Non-pigmented ciliary epithelial cell (primary cell): ENCODE data around the gene MRPL38.
A peak's percentile ranks its signal among the peaks of the same experiment; 100 is the strongest.
"Not testable (repeated sequence)": the region's sequence is repeated elsewhere in the genome, so short reads cannot be mapped to it uniquely, and the experiment has no call there.

ENCODE experiments used
- DNase-seq: peaks from one replicate; pipeline ENCODE4 v3.0.0-alpha.2; 2010; ENCODE audit warnings: low read depth

Gene MRPL38

GRCh38 chr17:75876190-75876937, 28.3 kb downstream of the MRPL38 start:
- DNase-seq, result no peak

- no peak for DNase-seq
Observed at GRCh38 chr17:75875940-75876189, 28.8 kb downstream of the MRPL38 start.

DNA sequence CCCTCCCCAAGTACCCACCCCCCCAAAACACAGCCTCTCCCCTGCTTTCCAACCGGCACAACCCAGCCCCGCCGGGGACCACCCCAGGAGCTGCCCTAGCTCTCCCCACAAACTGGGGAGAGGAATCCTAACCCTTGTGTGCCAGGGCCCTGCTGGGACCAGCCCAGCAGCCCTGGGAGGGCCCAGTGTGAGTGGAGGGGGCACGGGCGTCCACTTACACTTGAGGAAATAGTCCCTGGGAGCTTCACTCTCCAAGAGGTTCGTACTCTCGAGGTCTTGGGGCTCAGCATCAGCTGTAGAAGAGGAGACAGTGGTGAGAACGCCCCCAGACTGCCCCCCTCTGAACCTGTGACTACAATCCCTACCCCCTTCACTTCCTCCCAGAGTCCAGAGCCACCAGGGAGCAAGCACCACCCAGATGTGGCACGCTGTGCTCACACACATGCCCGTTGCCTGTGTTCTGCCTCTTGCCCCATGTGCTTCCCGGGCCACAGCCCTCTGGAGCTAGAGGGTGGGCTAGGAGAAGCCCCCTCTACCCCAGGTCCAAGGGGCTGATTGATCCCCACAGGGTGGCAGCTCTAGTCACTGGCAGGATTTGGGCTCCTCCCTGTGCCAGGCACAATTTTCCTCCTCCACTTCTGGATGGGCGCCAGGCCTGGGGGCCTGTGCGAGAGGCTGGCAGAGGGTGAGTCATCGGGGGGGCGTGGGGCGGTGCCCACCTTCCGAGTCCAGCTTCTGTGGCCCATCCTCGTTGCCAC, 29.3 kb downstream of the MRPL38 start:
- DNase-seq, result no peak

DNA sequence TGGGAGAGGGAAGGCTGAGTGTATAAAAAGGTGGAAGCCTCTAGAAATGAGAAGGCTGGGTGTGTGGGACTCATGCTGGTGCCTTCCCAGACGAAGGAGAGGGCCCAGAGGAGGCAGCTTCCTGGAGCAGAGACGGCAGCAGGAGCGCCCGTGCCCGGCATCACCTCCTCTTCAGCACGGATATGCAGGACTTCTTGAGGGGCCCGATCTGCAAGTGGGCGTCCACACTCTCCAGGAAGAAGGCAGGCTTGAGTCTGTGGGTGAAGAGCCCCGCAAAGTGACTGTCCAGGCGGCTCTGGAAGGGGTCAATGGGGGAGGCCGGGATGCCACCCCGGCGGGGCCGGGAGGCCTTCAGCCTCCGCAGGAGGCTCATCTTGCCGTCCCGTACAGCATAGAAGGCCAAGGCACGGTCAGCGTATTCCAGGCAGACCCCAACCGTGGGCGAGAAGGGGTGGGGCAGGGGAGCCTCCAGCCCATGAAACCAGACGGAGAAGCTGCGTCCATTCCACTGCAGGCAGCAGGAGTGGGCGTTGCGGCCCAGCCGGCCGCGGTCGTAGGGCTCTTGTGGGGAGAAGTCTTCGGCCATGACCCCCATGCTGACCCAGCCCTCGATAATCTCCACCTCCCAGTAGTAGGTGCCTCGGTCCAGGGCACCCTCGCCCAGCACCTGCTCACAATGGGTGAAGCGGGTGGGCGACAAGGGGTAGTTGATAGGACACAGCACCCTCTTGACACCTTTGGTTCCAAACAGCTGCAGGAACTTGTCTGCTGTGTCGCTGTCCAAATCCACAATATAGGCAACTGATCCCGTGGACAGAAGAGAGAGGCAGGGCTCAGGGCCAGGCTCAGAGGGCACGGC, 30.1 kb downstream of the MRPL38 start:
- no peak for DNase-seq

DNA sequence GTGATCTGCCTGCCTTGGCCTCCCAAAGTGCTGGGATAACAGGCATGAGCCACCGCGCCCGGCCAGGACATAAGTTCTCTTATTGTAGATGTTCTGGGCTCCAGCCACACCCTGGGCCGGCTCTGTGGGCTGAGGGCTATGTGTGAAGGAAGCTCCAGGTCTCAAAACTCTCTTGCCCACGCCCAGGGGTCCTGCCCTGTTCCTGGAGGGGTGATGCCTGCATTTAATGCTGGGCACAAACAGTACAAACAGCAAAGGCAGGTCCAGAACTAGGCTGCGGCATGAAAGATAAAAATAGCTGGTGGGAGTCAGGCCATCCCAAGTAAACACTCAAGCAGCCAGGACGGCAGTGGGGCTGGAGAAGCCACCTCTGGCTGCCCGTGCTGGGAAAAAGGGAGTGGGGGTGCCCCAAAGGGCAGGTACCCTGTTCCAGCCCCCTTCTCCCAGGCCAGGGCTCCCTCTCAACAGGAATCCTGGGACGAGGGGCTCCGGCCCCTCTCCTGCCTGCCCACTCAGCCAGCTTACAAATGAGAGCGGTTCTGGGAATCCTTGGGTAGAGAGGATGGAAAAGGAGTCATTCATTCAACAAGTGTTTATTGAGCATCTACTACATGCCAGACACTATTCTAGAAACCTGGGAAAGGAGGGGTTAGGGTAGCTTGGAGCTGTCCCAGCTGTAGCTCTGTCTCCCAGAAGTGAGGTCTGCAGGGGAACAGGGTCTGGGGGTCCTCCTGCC, 30.9 kb downstream of the MRPL38 start:
- no peak for DNase-seq

- DNase-seq, result no peak
Observed at GRCh38 chr17:75872434-75873351, 32.0 kb downstream of the MRPL38 start.

DNA sequence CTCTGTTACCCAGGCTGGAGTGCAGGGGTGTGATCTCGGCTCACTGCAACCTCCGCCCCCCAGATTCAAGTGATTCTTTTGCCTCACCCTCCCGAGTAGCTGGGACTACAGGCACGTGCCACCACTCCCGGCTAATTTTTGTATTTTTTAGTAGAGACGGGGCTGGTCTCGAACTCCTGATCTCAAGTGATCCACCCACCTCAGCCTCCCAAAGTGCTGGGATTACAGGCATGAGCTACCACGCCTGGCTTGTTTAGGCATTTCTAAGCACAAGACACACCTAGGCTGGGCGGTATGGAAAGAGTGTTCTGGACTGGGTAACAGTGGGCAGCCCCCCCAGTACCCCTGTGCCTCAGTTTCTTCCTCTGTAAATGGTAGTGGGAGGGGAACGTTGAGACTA, 34.5 kb downstream of the MRPL38 start:
- DNase-seq, result not testable (repeated sequence)

- no peak for DNase-seq
Observed at GRCh38 chr17:75869282-75870141, 35.2 kb downstream of the MRPL38 start.

GRCh38 chr17:75868730-75869281, 35.9 kb downstream of the MRPL38 start:
- DNase-seq, result not testable (repeated sequence)

- DNase-seq, result not testable (repeated sequence)
Observed at GRCh38 chr17:75865404-75866188, 39.1 kb downstream of the MRPL38 start.

- not testable (repeated sequence) for DNase-seq
Observed at GRCh38 chr17:75864887-75865286, 39.8 kb downstream of the MRPL38 start.

- DNase-seq, result no peak
Observed at GRCh38 chr17:75864448-75864871, 40.2 kb downstream of the MRPL38 start.

- no peak for DNase-seq
Observed at GRCh38 chr17:75861927-75862317, 42.8 kb downstream of the MRPL38 start.

DNA sequence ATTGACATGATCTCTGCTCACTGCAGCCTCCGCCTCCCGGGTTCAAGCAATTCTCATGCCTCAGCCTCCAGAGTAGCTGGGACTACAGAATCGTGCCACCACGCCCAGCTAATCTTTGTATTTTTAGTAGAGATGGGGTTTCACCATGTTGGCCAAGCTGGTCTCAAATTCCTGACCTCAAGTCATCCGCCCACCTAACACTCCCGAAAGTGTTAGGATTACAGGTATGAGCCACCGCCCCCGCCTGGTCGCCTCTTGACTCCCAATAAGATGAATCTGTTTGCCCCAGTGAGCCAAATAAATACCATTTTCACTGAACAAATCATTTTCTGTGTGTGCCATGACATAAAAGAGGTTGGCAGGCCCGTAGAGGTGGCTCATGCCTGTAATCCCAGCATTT, 45.3 kb downstream of the MRPL38 start:
- DNase-seq, result not testable (repeated sequence)

DNA sequence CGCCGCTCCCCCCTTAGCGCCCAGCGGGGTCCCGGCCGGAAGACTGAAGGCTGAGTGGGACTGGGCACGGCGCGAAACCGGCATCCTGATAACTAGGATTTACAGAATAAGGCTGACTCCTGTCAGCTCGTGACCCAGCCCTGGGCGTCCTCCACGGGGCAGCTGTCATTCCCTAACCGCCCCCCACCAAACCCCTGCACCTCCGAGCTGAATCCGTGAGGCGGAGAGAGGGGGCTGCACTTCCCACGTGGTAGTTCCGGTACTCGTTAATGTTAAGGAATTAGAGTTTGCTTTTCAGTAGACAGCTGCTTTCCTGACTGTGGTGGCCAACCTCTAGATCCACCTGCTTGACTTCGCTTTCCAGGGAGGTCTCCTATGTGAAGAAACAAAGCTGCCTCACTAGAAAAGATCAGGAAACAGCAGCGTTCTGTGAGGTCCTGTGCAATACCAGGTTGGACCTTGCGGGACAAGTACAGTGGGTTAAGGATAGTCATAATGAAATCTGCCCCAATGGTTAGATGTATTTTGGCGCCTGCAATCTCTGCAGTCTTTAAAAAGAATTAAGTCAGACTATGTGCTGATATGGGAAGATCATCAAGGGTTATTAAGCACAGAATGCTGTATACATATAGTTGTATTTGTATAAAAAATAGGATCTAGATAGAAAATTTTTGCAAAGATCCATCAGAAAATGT, 48.5 kb downstream of the MRPL38 start:
- no peak for DNase-seq

DNA sequence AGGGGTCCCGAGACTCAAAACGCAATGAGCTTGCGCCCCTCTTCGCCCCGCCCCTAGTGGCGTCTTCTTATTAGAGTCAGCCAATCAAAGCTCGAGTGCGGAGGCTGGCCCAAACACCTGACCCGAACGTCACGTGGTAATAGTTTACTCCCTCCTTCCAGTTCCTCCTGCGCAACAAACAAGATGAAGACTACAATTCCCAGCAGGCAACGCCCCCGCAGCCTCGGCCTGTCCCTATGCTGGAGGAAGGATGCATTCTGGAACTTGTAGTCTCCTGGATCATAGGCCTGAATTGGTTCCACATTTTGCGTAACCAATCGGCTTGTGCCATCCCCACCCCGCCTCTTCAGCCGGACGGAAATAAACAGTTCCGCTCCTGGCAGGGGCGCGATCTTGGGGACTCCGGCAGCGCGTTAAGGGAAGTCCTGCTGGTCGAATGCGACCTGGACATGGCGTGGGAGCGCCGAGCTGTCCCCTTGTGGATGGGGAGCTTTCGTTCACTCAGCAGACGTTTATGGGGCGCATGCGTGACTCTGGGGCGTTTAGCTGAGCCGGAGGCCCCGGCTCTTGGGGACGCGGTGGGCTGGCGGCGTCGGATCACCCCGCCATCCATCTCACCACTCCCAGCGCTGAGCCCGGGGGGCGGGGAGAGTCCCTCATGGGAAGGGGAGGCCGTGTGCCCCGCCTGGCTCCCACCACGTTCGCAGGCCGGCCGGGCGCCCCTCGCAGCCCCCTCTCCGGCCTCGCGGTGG, 49.2 kb downstream of the MRPL38 start, which contains the start of gene WBP2:
Gene WBP2 (minus strand): TSS at position 26 of the 752 bp plus-strand sequence. CDS start 38 bp downstream, outside the sequence.
- DNase-seq, result peak; percentile 99

DNA sequence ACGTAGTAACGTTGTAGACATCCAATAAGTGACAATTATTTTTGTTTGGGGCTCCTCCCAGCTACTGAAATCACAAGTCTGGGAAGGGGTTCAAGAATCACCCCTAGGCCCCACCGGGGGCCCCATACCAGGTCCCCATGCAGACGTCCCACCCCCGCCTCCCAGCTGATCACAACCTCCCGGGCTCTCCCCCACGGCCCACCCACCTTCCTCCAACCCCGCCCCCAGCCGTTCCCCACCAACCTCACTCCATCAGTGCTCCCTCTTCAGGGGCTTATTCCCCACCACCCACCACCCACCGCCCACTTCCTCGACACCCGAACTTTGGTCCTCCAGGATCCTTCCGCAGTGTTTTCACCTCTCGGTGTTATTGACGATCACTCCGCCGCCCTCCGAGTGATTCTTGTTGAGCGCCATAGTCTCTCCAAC, 49.8 kb downstream of the MRPL38 start:
- no peak for DNase-seq
